HL-60 (cell line): Measurements from ENCODE around the gene CEP162.

ENCODE experiments used
- DNase-seq, 2 experiments: peaks; one replicate each; pipeline ENCODE4 v3.0.0-alpha.2; 2010 to 2020; ENCODE audit warnings: low read depth in 1 of 2, low spot score in 1 of 2
- H3K27ac ChIP-seq: fragments of 250-450 bp; sonication (Bioruptor Pico); replicated peaks from 2 replicates; pipeline ENCODE4 v1.5.1; 2020; ENCODE audit warnings: mild to moderate bottlenecking, moderate library complexity
- H3K27me3 ChIP-seq: fragments of 250-450 bp; sonication (Bioruptor Pico); 2 replicates; pipeline ENCODE4 v1.5.1; 2021; ENCODE audit warnings: mild to moderate bottlenecking, moderate library complexity; ENCODE audit not compliant: insufficient read depth, poor library complexity, severe bottlenecking
- H3K4me3 ChIP-seq: replicated peaks from 2 replicates; pipeline ENCODE4 v1.5.1; 2011; ENCODE audit warnings: mild to moderate bottlenecking, control low read depth, low read length; ENCODE audit not compliant: insufficient read depth
- CTCF ChIP-seq: IDR thresholded peaks from one replicate; pipeline ENCODE4 v1.5.1; 2011; ENCODE audit warnings: low read length, control low read depth, inconsistent platforms; ENCODE audit not compliant: insufficient read depth
- GABPA ChIP-seq: IDR thresholded peaks from 2 replicates; pipeline ENCODE4 v1.6.1; 2012; ENCODE audit warnings: low read depth
- POLR2AphosphoS5 ChIP-seq: IDR thresholded peaks from 2 replicates; pipeline ENCODE4 v1.6.1; 2012; ENCODE audit warnings: low read depth
- REST ChIP-seq: IDR thresholded peaks from 2 replicates; pipeline ENCODE4 v1.6.1; 2012; ENCODE audit warnings: low read depth; ENCODE audit not compliant: insufficient replicate concordance
- SPI1 ChIP-seq: IDR thresholded peaks from 2 replicates; pipeline ENCODE4 v1.6.1; 2012; ENCODE audit warnings: low read depth, mild to moderate bottlenecking, borderline replicate concordance

CEP162 gene

DNA sequence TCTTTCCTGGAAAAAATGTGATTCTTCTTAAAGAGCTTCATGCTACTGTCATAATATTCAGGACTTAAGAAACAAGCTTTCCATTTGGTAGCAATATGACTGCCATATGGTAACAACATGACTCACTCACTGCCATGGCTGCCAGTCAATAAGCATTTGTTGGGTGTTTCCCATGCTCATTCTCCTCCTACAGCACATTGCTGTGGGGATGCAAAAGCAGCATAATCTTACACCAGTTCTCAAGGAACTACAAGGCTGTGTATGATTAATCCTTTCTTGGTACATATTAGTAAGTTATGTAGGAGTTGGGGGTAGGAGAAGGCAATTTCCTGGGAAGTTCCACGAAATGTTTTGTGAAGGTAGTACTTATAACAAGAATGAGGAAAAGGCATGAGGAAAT, 76.7 kb downstream of the CEP162 start:
- no peak for DNase-seq
- Histone ChIP-seq H3K27ac (no peak overlapping the region), H3K27me3 (no peaks in the 10 kb centered on the region), H3K4me3 (no peak overlapping the region)
- TF ChIP-seq SPI1 (no peak), REST (no peak), GABPA (no peak), POLR2AphosphoS5 (no peak), CTCF (no peak)

DNA sequence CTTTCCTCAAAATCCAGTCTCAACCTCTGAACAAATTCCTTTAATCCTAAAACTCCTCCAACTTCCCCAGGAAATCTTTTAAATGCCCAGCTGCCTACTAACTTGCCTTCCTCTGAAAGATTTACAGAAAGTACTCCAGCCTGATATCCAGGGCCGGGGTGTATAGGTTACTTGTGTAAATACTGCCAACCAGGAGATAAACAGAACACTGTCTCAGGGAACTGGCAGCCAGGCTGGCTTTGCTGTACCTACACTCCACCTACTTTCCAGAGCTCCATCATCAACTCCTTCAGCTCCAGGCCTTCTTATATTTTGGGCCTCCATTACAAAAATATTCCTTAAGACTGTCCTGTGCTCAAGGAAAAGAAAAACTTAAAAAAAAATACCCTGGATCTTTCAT, 85.9 kb downstream of the CEP162 start:
- Histone ChIP-seq H3K4me3 (no peak overlapping the region), H3K27me3 (no peaks in the 10 kb centered on the region), H3K27ac (no peak overlapping the region)
- TF ChIP-seq REST (no peak), CTCF (no peak), POLR2AphosphoS5 (no peak), SPI1 (no peak), GABPA (no peak)
- DNase-seq, result no peak

GRCh38 chr6:84139311-84139710, 88.1 kb downstream of the CEP162 start:
- DNase-seq, result no peak
- H3K27ac ChIP-seq, result no peak overlapping the region
- no peaks in the 10 kb centered on the region for H3K27me3 ChIP-seq
- no peak for TF ChIP-seq SPI1
- no peak for TF ChIP-seq POLR2AphosphoS5
- no peak for TF ChIP-seq REST
- no peak for TF ChIP-seq GABPA
- no peak for TF ChIP-seq CTCF
- no peak overlapping the region for H3K4me3 ChIP-seq
